ENCODE data around the gene ZC3H12C.
A peak's percentile ranks its signal among the peaks of the same experiment; 100 is the strongest.

Gene ZC3H12C

GRCh38 chr11:110156503-110156902 lies 63.3 kb downstream of the ZC3H12C start:
- DNase-seq: no peak

GRCh38 chr11:110158317-110159200 lies 65.4 kb downstream of the ZC3H12C start:
- DNase-seq: no peak

DNA sequence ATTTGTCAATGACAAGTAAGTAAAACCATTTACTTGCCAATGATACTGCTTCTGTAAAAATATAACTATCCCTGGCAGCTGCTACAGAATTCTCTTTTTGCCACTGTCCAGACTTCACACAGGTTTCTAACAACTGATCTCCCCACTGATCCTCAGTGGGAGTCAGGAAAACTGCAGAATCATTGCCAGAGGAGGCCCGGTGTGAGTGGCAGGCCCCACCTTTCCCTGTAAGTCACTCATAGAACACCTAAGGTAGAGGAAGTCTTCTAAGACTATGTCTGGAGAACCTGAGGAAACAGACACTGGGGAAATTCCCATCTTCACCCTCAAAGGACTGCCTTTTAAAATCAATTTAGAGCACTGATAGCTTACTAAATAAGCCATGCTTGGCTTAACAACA lies 66.3 kb downstream of the ZC3H12C start:
- DNase-seq: no peak

DNA sequence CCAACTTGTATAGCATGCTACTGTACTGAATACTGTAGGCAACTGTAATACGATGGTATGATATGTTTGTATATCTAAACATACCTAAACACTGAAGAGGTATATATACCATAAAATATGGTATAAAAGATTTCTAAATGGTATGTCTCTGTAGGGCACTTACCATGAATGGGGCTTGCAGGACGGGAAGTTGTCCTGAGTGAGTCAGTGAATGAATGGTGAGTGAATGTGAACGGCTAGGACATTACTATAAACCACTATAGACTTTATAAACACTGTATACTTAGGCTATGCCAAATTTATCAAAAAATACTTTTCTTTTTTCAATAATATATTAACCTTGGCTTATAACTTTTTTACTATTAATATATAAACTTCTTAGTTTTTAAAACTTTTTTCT lies 66.8 kb downstream of the ZC3H12C start:
- no peak for DNase-seq

- DNase-seq: no peak
These were observed 67.2 kb downstream of the ZC3H12C start for GRCh38 chr11:110160437-110160836.

DNA sequence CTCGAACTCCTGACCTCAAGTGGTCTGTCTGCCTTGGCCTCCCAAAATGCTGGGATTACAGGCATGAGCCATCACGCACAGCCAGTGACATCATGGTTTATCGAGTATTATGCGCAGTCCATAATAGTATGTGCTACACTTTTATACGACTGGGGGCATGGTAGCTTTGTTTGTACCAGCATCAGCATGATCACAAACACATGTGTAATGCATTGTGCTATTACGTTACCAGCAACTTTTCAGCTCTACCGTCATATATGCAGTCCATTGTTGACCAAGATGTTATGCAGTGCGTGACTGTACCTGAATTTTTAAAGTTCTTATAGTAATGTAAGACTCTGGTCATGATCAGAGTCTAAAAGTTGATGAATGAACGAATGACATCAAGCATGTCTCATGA lies 67.9 kb downstream of the ZC3H12C start:
- no peak for DNase-seq

- DNase-seq: no peak
These were observed 69.0 kb downstream of the ZC3H12C start for GRCh38 chr11:110162216-110162615.

DNA sequence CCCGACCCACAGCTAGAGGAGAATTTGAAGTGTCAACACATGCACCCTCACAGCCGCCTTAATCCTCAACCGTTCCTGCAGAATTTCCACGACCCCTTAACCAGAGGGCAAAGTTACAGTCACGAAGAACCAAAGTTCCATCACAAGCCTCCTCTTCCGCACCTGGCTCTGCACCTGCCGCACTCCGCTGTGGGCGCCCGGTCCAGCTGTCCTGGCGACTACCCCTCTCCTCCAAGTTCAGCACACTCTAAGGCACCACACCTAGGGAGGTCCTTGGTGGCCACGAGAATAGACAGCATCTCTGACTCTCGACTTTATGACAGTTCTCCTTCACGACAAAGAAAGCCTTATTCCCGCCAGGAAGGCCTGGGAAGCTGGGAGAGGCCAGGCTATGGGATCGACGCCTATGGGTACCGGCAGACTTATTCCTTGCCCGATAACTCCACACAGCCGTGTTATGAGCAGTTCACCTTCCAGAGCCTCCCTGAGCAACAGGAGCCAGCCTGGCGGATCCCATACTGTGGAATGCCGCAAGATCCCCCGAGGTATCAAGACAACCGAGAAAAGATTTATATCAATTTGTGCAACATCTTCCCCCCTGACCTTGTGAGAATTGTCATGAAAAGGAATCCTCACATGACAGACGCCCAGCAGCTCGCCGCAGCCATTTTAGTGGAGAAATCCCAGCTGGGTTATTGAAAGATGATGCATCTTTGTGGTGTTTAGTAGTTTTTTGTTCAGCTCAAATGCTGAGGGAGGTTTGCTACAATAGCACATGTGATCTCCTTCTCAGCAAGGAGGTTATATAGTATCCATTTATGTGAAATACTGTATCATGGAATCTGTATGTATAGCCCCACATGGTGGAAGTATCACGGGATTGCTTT lies 72.1 kb downstream of the ZC3H12C start:
- no peak for DNase-seq

DNA sequence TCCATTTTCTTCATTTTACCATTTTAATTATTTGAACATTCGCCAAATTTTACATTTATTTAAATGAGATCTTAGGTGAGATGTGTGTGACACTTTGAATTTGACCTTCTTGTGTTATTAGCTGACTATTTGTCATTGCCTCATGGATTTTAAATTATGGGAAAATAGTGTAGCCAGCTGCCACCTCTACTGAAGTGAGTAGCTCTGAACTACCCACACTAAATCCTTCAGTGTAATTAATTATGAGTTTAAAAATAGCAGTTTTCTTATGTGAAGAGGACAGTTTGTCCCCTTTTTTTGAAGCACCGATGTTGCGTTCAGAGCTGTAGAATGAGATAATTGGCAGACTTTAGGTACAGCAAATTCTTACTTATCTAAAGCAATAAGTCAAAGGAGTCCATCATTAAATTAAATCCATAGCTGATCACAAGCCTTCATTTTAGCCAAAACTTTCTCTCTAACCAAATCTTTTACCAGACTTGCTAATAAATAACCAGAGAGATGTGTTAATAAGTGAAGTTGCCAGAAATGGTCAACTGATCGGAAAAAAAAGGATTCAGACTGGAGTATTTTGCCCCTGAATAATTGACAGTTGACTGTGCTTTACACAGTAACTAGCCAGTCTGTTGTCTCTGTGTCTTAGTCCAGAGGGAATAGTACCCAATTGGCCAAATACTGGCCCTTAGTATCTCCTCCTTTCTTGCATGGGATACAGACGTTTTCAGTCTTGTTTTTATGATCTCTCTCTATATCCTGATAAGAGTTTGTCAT lies 75.0 kb downstream of the ZC3H12C start:
- DNase-seq: no peak

GRCh38 chr11:110169738-110170137 lies 76.5 kb downstream of the ZC3H12C start:
- DNase-seq: no peak

DNA sequence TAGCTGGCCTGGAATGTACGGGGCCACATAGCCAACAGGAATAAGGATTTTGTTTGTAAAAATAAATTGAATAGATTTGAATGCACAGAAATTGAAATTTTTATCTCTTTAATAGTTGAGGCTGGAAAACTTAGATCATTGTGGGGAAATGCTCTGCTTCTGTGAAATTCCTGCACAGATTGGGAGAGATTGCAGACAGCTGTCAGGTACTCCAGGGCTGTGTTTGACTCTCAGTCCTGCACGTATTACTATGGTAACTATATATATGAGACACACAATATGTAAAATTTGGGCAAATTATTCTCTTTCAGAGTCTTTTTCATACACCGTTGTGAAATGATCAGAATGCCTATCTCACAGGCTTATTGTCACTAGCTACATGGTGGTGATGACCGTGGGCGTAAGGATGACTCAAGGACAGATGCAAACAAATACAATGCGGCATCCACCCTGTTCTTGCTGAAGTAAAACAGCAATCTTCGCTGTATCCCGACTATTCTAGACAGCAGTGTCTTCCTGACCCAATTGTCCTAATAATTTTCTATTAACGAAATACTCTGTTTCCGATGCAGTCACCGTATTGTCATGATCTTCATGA lies 79.4 kb downstream of the ZC3H12C start:
- DNase-seq: no peak

DNA sequence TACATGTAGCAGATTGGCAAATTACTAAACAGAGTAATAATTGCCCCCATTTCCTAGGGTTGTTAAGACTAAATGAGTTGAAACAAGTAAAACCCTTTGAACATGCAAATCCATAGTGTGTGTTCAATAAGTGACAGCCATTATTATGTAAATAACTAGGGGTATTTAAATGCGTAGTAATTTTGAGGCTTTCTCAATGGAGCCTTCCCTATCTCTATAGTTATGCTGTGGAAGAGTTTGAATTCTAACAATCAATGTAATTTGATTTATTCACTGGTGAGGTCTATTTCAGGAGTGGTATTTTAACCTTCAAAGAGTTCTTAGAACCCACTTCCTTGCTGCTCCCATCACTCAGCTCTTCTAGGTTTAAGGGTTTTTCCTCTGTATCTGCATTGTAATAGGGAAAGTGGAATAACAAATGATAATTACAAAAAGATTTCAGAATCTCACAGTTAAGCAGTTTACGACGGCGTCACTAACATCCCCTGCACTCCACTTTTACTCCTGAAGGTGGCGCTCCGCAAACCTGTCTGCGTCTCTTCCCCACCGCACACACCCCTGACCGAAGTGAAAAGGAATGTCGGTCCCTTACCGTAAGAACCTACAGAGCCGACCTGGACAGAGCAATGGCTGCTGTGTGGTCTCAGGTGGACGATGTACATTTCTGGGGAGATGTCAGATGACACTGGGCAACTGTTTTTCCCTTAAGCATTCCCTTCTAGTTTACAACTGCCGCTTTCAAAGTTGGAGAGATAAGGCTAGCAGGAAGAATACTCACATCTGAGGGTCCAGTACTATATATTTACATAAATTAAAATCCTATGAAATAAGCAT lies 80.8 kb downstream of the ZC3H12C start:
- DNase-seq: peak; percentile 64

- DNase-seq: no peak
These were observed 81.6 kb downstream of the ZC3H12C start for GRCh38 chr11:110174645-110175310.

DNA sequence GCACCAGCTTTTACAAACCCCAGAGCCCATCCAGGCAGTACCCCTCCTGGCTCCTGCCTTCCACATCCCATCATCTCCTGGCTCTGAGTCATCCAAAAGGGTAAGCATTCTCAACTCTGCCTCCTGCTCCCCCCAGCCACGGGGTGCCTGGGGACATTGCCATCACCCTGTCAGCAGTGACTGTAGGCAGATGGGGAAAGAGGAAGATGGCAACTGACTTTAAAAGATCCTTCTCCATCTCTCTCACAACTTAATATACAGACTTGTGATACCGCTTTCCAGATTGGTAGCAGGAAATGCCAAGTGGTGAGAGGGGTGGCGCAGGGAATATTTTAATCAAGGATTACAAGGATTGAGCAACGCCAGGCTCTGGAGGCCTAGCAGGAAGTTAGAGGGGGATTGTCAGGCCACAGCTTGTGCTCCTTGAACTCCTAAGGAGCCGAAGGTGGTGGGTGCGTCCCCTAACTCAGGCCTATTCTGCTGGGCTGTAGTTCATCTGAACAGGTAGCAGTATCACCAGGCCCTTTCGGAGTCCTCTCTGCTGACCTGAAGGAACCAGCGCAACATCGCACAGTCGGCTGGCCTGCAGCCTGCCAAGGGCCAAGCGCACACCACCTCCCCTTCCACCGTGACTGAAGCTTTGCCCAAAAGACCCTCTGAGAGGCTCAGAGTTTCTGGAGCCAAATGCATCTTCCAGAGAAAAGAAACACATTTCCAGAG lies 83.3 kb downstream of the ZC3H12C start:
- no peak for DNase-seq

DNA sequence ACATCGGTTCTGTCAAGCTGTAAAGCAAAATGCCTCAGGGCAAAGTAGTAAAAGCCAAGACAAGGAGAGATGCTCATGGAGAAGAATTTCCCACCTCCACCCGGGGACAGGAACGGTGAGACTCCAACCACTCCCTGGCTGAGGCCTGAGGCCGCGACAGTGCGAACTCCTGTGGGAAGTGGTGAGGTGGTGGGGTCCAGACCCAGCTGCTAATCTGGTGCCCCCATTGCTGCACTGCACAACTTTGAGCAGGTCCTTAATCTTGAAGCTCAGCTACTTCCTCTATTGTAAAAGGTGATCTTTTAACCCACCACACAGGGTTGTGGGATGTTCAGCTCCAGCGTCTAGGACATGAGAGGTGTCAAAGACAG lies 83.9 kb downstream of the ZC3H12C start:
- DNase-seq: no peak

GRCh38 chr11:110179064-110179463 lies 85.9 kb downstream of the ZC3H12C start:
- DNase-seq: no peak

DNA sequence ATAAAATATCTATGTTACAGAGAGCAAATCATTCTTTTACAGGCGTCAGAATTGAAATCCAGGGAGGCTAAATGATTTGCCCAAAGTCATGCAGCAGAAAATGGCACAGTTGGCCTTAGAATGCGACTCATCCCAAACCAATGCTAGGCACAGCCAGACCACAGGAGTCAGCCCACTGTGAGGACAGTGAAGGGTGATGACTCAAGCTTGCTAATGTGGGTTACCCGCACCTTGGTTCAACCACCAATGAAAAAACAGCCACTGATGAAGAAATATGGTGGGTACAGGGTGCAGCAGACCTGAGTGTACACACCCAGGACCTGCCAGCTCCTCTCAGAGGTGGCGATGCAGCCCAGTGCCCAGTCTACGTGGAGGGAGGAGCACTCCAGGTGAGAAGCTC lies 89.7 kb downstream of the ZC3H12C start:
- DNase-seq: no peak

DNA sequence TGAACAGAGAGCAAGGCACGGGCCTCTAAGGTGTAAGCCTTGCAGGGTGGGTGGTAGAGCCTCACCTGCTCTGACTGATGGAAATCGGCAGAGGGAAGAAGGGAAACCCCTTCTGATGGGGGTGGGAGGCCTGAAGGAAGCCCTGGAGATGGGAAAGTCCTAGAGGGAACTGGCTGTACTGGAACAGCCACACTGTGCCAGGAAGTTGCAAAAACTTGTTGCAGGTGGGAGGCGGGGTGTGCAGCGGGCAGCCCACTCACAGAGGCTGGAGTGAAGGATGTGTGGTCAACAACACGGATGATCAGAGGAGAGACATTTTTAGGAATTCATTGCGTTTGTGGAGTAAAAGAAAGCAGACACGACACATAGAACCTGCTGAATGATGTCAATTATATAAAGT lies 91.3 kb downstream of the ZC3H12C start:
- no peak for DNase-seq

DNA sequence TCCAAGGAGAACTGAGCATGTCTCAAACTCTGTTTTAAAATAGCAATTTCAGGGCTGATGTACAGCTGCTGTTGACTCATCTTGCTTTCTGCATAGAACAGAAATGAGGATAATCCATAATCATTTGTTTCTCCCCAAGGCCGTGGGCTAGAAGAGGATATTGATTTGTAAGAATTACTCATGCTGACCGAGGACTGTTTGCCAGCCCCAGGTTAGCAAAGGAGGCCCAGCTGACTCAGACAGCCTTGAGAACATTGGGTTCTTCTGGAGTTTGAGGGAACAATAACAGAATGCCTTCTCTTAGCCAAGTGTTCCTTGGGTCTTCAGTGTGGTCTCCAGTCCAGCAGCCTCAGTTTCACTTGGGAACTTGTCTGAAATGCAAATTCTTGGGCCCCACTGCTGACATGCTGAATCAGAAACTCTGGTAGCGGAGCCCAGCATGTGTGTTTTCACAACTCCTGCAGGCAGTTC lies 92.0 kb downstream of the ZC3H12C start:
- no peak for DNase-seq

- no peak for DNase-seq
These were observed 92.4 kb downstream of the ZC3H12C start for GRCh38 chr11:110185599-110185998.
